Left ventricle myocardium superior (tissue), 1 donor: ENCODE measurements around the gene FAM210B. TPM values are rescaled to one million over a fixed set of nuclear protein-coding genes. Genes with fewer than 3 reads are reported as not detected.
A peak's percentile ranks its signal among the peaks of the same experiment; 100 is the strongest.
"Not testable (repeated sequence)": the region's sequence is repeated elsewhere in the genome, so short reads cannot be mapped to it uniquely, and the experiment has no call there.

ENCODE experiments used
- ATAC-seq: fragments of 200-7000 bp; cut with Tn5 transposase; one replicate; pipeline ENCODE4 v1.9.1; 2020; ENCODE audit warnings: mild to moderate bottlenecking, moderate library complexity
- DNase-seq: peaks from one replicate; pipeline ENCODE4 v3.0.0-alpha.2; 2020
- intact Hi-C: fragments of 100-400 bp; cut with micrococcal nuclease; formaldehyde crosslinking; loops from one replicate; pipeline ENCODE4 v1.11.0; 2022
- long read RNA-seq: library from polyadenylated mRNA; unstranded; transcript quantifications from one replicate; pipeline ENCODE4 v2.0.0, GENCODE V29; 2021
- total RNA-seq: library from RNA; stranded (reverse); fragmentation: NEBNext Ultra II Directional; extraction: Animal tissue kit (Norgen Biotek cat#: 25700); gene quantifications from one replicate; pipeline ENCODE4 v1.2.1, GENCODE V29; 2021
- donor health status: DM: no; HTN: yes; CAD: no; lungs with severe emphysema.

Gene FAM210B, protein sequence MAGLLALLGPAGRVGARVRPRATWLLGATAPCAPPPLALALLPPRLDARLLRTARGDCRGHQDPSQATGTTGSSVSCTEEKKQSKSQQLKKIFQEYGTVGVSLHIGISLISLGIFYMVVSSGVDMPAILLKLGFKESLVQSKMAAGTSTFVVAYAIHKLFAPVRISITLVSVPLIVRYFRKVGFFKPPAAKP
- total RNA-seq, result 58.7 TPM
- long read RNA-seq, transcript FAM210B-201 (3 exons, 3,046 nt), result major isoform, 147 of 168 reads
- long read RNA-seq, partial matches to known transcripts, result 16 of 168 reads
- long read RNA-seq, other reads (novel, unspliced or antisense), result 4 of 168 reads

DNA sequence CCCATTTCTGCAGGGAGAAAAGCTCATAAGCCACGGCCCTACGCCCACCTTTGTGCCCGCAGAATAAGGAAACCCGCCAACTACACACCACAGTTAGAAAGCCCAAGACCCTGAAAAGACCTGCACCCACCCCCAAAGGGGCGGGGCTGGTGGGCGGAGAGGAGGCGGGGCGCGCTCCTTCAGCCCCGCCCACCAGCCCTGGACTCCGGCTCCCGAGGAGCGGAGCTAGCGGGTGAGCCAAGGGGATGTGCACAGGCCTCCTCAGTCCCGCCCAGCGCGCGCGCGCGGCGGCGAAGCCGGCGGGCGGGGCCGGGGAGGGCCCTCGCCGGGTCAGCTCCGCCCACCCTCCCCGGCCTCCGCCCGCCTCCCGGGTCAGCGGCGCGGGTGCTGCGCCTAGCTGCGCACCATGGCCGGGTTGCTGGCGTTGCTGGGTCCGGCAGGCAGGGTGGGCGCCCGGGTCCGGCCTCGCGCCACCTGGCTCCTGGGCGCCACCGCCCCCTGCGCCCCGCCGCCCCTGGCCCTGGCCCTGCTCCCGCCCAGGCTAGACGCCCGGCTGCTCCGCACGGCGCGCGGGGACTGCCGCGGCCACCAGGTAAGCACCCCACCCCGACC lies at the start of gene FAM210B:
TSS of gene FAM210B (plus strand) at position 375 of the 612 bp plus-strand sequence. CDS start at position 407, 32 bp downstream.
- ATAC-seq (peak; percentile 97), DNase-seq (peak; percentile 95)
- intact Hi-C loops, result no loop called here

DNA sequence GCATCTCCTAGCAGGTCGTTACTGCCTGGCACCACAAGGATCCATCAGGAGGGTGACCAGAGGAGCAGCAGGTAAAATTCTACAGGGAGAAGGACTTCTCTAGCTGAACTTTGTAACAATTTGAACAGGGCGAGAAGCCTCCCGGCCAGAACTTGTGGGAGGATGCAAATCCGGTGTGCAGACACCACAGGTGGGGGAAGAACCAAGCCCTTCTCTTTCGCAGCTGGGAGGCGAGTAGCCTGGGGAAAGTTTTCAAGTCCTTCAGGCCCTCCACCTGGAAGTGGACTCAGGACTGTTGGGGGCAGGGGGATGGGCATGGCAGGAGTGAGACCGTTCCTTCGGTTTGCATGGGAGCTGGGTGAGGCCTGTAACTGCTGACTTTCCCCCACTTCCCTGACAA lies 42.7 kb upstream of the FAM210B start:
- intact Hi-C loops, result no loop called here
- ATAC-seq (no peak), DNase-seq (no peak)

DNA sequence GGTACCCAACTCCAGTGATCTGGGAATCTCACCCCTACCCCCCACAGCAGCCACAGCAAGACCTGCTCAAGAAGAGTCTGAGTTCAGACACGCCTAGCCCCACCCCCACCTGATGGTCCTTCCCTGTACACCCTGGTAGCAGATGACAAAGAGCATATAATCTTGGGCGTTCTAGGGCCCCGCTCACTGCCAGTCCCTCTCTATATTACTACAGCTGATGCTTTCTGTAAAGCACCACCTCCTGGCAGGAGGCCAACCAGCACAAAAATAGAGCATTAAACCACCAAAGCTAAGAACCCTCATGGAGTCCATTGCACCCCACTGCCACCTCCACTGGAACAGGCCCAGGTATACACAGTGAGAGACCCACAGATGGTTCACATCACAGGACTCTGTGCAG lies 42.3 kb upstream of the FAM210B start:
- DNase-seq, result no peak

DNA sequence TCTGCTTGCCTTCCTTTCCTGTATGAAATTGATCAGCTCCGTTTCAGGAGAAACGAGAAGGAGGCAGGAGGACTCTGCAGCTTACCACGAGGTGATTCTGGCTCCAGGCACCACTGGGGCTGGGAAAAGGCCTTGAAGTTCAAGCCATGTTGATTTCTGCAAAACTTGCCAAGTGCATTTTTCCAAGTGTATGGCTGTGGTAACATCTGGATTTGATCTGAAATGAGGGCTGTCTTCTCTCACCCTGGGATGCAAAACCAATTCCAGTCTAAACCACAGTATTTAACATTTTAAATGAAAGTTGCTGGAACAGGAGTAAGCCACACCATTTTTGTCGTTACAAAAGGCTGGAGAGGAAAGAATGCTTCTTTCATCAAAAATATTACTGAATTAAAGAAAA lies 36.1 kb upstream of the FAM210B start:
- no peak for DNase-seq
- no peak for ATAC-seq
- intact Hi-C loops, result no loop called here

More for the DNA sequence above, 42.3 kb upstream of the FAM210B start:
- no peak for ATAC-seq
- intact Hi-C loops, result no loop called here

DNA sequence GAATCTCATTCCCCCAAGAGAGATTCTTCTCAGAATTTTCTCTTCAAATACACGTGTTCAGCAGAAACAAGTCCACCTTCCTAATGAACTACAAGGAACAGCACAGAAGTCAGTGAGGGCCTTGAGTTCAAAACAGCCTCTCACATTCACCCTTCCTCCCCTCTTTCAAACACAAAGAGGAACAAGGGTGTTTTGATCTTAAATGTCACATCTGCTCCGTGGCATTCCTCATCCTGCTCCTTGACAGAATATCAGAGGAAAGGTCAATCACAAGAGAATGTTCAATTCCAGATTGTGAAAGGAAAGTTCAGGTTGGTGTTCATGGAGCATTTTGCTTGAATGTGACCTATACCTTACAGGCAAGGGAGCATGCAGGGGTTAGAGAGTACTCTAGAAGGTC lies 35.6 kb upstream of the FAM210B start:
- DNase-seq (no peak), ATAC-seq (no peak)
- intact Hi-C loops, result no loop called here

DNA sequence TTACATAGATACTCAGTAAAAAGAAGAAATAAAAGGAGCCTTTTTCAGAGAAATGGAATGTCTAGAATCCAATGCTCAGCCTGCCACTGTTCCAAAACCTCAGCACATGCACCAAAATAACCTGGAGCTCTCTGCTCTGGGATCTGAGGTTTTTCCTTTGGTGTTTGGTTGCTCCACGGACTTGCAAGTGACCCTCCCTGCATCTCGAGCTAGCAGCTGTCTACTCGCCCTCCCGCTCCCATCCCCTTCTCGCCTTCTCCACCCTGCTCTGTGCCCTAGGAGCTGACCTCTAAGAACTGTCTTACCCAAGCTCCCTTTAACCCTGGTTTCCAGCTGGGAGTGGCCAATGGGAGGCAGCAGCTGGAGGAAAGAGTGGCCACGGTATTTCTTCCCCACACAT lies 35.1 kb upstream of the FAM210B start:
- no peak for ATAC-seq
- intact Hi-C loops, result no loop called here
- DNase-seq, result no peak

DNA sequence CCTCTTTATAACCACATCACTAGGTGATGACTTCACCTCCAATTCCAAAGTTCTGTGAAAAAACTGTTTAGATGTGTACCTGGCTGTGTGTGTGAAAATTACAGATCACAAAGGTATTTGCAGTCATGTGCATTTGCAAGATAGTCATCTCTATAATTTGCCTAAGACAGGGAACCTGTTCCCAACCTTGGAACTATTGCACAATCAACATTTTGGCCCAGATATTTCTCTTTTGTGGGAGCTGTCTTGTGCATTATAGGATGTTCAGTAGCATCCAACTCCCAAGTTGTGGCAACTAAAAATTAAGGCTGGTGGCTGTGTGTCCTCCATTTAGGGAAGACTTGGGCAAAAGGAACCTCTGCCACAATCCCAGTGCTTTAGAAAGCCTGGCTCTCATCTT lies 34.0 kb upstream of the FAM210B start:
- no peak for DNase-seq
- intact Hi-C loops, result no loop called here
- no peak for ATAC-seq

DNA sequence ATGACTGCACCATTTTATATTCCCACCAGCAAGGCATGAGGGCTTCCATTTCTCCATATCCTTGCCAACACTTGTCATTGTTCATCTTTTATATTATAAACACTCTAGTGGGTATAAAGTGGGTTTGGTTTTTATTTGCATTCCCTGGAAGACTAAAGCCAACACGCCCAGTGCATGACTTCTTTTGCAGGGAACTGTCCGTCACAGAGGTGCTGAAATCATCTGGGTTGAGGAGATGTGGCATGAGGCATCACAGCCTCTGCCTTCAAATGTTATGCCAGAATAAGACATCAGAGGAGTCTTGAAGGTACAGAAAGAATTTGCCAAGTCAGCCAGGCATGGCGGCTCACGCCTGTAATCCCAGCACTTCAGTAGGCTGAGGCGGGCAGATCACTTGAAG lies 29.9 kb upstream of the FAM210B start:
- intact Hi-C loops, result no loop called here
- no peak for DNase-seq
- no peak for ATAC-seq

DNA sequence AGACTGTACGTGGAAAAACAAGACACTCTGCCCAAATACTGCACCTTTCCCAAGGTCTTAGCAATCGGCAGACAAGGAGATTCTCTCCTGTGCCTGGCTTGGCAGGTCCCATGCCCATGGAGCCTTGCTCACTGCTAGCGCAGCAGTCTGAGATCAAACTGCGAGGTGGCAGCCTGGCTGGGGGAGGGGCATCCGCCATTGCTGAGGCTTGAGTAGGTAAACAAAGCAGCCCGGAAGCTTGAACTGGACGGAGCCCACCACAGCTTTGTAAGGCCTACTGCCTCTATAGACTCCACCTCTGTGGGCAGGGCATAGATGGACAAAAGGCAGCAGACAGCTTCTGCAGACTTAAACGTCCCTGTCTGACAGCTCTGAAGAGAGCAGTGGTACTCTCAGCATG lies 22.1 kb upstream of the FAM210B start:
- intact Hi-C loops, ATAC-seq, DNase-seq: not testable (repeated sequence)

DNA sequence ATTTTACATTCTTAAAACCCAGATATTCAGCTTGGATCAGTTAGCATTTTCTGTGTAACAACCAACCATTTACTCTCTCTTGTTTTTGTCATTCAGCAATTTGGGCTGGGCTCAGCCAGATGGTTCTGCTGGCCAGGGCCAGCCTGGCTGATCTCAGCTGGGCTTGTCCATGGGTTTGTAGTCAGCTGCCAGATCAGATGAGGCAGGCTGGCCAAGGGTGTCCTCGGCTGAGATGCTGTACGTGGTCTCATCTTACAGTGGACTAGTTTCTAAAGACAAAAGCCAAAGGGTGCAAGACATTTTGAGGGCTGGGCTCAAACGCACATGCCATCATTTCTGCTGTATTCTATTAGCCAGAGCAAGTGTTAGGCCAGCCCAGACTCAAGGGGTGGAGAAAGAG lies 16.0 kb upstream of the FAM210B start:
- intact Hi-C loops, result no loop called here
- DNase-seq (no peak), ATAC-seq (no peak)

DNA sequence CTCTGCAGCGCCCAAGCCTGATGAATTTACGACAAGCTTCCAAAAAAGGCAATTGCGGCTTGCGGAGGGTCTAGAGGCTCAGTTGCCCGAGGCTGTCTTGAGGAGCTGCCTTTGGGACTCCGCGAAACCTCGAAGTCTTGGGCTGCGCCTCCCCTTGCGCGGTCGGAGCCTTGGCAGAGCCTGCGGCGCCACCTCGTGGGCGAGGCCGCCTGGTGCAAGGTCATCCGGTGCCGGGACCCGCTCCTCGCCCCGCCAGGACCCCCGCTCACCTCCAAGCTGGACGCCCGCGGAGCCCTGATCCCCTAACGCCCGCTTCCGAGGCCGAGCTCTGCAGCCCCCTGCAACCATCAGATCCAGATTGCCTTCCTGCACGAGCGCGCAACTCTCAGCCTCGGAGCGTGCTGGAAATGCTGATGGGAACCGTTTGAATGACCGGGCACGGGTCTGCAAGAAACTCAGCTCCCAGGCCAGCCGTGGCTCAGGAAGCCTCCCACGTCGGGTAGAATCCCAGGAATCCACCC lies 14.9 kb upstream of the FAM210B start:
- DNase-seq, result peak; percentile 57
- ATAC-seq, result peak; percentile 52
- intact Hi-C loops, result no loop called here

DNA sequence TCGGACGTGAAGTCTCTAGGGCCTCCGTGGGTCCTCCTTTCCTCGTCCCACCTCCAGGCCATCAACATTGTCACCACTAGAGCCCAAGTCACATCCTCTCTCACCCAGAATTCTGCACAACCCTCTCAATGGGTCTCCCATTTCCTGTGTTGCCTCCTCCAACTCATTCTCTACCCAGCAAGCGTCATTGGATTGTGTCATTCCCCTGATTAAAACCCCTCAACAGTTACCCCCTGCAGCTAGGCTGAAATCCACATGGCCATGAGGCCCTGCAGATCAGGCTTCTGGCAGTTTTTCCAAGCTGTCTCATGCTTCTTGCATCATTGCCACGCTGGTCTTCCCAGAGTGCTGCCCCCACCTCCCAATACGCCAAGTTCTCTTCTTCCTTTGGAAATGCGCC lies 12.9 kb upstream of the FAM210B start:
- DNase-seq, result no peak
- intact Hi-C loops, result no loop called here
- ATAC-seq, result no peak

DNA sequence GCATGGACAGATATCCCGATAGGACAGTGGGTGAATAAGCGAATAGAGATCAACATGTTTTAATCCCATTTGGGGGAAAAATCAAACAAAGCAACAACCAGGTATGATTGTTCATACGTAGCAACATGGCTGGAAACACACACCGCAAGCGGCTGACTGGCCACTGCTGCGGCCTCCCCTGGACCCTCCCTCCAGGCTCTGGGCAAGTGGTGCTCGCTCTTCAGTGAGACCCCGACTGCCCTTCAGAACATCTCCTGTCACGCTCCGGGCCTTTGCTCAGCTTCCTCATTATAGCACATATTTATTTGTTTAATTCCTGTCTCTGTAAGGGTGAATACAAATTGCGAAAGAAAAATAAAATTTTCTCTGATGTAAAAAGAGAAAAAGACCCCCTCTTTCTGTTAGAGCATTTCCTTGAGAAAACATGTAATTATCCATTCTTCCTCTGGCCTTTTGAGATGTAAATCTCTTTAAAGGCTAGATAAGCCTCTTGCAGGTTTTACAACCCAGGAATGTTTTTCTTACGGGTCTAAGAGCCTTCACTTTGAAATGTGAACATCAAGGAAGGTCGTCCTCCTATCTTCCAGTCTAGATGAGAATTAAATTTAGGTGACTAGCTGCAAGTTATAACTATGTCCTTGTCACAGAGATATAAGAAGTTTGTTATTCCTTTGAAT lies 11.0 kb upstream of the FAM210B start:
- DNase-seq, result no peak
- no peak for ATAC-seq
- intact Hi-C loops, result no loop called here

DNA sequence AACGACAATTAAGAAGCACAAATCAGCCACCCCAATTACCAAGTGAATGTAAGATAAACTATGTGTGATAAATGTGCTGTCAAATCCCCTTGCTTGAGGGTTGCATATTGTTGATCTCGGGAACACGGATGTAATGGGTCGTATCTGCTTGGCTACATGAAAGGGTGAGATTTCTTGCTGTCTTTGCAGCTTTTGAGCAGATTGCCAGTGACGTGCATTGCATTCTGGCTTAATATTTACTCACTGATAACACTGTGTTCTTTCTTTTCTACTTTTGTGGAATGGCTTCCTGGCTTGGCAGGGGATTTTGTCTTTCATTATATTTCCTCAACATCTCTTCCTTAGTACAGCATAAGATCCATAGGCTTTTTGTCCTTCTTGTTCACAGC lies 10.5 kb upstream of the FAM210B start:
- intact Hi-C loops, result no loop called here
- ATAC-seq, result no peak
- DNase-seq, result no peak

DNA sequence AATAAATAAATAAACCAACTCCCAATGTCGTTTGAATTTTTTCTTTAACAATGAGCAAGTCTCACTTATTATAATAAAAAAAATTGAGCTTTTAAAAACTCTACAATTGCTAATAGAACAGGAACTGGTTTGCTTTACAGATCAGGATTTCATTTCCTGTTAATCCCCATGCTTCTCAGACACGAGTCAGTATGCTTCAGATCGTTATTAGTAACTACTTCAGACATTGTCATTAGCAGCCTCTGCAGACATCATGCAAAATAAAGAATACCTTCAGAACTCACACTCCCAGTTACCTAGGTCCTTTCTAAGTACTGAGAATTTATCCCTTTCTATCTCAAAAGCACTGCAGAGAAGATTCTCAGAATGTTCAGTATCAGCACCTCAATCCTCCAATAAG lies 10.0 kb upstream of the FAM210B start:
- ATAC-seq (no peak), DNase-seq (no peak)
- intact Hi-C loops, result no loop called here

DNA sequence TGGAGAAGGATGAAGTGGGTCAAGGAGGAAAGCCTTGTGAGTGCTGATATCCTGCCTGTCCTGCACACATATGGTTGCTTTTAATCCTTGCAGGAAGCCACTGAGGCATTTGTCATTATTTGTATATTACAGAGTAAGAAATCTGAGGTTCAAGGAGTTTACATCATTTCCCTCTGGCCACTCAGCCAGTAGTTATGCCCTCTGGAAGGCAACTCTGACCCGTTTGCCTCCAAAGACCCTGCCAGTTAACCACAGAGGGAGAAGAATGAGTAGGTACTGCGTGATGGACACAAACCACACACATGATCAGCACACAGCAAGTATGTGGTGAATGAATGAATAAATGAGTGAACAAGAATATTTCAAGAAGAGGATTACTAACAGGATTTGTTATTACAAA lies 7.9 kb upstream of the FAM210B start:
- ATAC-seq (no peak), DNase-seq (no peak)
- intact Hi-C loops, result no loop called here

DNA sequence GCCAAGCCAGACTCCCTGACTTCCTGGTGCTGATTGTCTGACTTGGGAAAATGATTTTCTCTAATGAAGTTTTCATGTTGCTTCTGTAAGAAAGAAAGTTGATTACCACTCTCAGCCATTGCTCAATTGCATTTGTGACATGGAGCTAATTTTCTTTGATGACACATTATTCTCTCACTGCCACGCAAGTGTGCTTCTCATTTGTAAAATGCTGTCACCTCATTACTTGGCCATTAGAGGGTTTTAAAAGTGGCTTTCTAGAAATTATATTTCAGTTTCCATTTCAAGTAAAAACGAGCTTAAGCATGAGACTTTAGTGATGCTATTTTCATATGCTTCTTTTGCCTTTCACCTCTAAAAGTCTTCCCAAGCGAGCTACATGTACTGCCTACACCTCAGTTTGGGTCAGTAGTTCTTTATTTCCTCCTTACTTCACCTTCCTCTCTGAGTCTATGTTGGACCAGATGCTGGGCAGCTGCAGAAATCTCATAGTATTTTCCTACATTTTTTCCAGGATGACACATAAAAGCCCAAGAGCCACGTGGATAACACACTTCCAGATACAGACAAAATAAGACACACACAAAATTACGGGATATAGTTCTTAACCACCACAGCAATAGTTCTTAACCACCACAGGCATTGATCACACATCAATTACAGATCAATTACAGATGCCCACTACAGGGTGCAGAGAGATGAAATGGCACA lies 6.3 kb upstream of the FAM210B start:
- intact Hi-C loops, result no loop called here
- no peak for DNase-seq
- ATAC-seq, result no peak

DNA sequence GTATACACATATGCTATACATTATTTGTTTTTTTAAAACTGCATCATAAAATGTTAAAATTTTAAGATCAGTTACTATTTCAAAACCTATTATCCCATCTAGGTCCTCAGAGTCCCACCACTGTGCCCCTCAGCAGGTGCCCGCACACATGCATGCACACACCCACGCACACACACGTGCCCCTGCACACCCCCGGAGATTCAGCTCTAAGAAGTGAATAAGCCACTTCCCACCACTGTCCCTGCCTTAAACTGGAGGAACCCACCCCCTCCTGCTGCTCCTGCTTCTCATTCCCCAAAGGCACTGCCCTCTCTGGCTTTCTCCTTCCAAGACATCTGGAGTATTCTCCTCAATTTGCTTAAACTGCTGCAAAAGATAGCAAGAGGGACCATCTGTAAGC lies 5.4 kb upstream of the FAM210B start:
- no peak for DNase-seq
- intact Hi-C loops, result no loop called here
- ATAC-seq, result no peak

DNA sequence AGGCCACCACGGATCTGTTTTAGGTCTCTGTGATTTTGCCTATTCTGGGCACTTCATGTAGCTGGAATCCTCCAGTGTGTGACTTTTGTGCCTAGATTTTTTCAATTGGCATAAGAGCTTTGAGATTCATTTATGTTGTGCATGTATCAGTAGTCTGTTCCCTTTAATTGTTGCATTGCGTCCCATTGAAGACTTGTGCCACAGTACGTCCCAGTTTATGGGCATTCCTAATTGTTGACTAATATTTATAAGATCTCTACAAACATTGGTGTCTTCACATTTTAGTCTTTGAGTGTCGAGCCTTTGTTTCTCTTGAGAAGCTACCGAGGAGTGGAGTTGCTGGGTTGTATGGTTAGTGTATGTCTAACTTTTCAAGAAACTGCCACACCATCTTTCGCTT lies 704 bp upstream of the FAM210B start:
- intact Hi-C loops, result no loop called here
- DNase-seq (no peak), ATAC-seq (no peak)
